Stimulated activated CD8-positive, alpha-beta memory T cell treated with anti-CD3 and anti-CD28 coated beads, Interleukin-4, amount 100 ng/mL, for 1 hour (primary cell): Measurements from ENCODE around the gene RBP2.
"Not testable (repeated sequence)": the region's sequence is repeated elsewhere in the genome, so short reads cannot be mapped to it uniquely, and the experiment has no call there.

Experiments
- DNase-seq, 2 donors: peaks; one replicate each; pipeline ENCODE4 v3.0.0-alpha.2; 2020; ENCODE audit warnings: low read depth in 2 of 2, low spot score in 1 of 2

Gene RBP2

GRCh38 chr3:139444446-139444845 is 31.9 kb downstream of the RBP2 start:
- no peak for DNase-seq

GRCh38 chr3:139443186-139443585 is 33.1 kb downstream of the RBP2 start:
- DNase-seq: no peak

GRCh38 chr3:139441656-139442055 is 34.7 kb downstream of the RBP2 start:
- DNase-seq: no peak

DNA sequence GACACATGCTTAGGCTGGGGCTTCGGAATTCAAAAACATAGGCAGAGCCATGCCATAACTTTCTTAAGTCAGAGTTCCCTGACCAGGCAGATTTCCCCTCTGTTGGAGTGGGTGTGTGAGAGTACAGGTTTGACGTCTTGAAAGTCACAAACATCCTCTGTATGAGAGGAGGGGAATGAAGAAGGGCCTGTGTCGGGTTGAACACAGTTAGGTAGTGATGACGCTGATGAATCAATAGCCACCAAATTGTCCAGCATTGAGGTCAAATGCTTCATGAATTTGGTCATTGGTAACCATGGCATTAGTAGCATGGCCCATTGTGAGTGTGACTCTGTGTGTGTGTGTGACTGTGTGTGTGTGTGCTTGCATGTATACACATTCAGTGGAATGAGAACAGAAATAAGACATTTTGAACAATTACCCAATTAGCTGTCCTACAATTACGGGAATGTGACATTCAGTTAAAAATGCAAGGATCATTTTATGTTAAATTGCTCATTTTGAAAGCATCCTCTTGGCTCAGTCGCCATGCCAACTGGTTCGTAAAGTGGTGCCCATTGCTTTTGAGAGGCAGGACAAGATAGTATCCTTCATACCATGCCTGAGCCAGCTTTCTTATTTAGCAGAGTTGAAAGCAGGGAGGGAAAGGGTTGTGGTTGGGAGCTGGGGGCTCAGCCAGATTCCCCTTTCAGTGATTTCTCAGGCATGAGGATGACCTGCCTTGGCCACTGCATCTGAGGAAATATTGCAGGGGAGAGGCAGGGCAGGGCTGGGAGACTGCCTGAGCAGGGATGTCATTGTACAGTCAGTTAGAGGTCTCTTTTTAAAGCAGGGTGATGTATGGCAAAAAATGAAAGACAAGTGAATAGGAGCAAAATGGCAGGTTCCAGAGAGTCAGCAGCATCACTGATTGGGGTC is 35.4 kb downstream of the RBP2 start:
- no peak for DNase-seq

GRCh38 chr3:139439278-139439677 is 37.0 kb downstream of the RBP2 start:
- no peak for DNase-seq

- DNase-seq: no peak
Measured at GRCh38 chr3:139434764-139435307, 41.5 kb downstream of the RBP2 start.

DNA sequence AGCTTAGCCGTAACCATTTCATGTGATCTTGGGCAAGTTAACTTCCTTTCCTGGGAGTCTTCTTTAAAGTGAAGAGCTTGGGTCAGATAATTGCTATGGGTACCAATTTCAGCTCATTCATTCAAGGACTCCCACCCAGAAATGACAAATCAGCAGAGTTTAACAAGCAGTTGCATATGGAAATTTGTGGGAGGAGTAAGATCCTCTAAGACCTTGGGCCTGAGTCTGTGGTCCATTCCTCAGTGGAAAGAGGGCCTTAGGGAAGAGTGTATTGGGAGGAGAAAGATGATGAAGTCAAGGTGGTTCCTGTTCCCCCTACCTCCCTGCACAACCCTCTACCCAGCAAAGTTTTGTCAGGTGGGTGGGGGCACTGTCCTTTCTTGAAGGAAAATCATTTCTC is 42.1 kb downstream of the RBP2 start:
- no peak for DNase-seq

DNA sequence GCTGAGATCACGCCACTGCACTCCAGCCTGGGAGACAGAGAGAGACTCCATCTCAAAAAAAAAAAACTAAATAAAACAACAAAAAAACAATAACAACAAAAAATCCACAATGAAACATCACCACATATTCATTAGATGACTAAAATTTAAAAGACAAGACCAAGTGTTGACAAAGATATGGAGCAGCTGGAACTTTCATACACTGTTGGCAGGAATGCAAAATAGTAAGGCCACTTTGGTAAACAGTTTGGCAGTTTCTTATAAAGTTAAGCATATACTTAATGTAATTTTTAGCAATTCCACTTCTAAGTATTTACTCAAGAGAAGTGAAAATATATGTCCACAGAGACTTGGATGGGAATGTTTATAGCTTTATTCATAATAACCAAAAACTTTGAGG is 43.2 kb downstream of the RBP2 start:
- DNase-seq: no peak

DNA sequence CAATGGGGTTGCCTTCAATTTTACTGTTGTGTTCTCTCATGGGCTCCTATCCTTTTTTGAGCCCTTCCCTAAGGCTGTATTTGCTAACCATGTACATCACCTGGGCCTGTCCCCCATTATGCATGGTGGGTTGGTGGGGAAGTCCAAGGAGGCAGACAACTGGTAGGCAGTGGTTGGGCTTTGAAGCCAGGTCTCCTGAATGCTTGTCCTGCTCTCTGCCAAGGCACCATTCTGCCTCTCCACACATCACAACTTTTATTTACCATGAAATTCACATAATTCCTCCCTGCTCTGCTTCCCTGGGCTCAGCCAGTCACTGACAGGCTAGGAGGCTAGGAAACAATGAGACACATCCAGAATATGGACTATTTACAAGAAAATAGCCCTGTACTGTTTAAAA is 45.8 kb downstream of the RBP2 start:
- DNase-seq: no peak

DNA sequence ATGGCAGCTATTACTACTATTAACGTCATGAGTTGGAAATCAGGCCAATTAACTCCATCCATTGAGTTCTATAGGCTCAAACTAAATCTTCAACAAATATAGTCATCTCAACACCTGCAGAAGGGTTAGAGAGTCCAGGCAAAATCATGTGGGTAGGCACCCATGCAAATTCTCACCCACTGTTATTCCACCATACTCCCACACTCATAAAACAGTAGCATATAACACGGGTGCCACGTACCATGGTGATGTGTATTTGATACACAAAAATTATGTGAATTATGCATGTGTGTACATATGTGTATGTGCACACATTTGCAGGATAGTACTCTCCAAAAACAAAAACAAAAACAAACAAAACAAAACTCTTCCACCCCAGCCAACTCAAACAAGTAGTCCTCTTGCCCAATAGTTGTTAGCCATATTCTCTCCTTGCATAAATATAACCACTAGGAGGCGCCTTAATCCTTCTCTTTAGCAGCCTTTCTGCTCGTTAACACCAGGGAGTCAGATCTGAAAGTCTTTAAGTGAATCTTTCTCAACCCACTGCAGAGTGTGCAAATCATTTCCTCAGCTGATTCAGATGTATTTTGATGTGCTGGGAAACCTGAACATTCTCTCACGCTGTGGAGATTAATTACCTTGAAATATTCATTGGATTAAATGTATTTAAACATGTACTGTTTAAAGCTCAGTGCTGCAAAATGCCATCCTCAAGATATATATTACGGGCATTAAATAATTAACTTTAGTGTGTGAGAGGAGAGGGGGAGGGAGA is 48.8 kb downstream of the RBP2 start:
- no peak for DNase-seq

DNA sequence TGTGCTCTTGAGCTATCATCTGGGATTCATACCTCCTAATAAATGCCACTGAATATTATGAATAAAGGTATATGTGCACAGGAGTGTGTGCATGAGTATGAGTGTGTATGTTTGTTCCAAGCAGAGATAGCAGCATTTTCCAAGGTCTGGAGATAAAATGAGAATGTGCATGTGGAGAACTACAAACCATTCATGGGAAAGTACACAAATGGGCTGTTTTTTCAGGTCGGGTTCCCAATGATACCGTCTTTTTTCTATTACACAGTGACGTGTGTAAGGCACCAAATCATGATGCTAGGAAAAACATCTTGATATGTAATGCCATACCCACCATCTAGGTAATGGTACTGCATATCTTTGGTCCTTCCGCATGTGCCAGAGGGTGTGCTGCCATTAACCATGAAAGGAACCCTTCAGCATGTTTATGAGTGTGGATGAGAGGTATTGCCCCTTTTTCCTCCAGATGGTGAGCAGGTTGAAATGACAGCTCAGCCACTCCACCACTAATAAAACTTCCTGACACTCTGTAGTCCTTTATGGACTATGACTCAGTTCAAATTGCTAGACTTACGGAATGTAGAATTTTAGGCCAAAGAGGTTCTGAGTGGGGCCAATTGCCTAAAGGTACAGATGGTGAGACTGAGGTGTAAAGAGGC is 50.4 kb downstream of the RBP2 start:
- DNase-seq: no peak

DNA sequence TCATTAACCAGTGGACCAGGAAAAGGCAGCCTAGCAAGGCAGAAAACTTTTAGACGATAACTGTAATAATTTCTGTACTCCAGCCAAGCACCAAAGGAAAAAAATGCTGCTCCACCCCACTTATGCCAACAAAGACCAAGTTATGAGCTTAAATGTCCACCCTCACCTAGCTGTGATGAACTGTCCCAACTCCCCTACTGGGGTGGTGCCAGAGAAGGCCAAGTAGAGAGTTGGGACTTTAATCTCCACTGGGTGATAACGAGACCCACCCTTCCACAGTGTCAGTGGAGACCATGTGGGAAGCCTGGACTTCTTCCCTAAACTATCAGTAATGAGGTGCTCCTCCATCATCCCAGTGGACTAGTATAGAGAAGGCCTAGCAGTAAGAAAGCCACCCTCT is 53.1 kb downstream of the RBP2 start:
- DNase-seq: no peak

GRCh38 chr3:139421460-139421859 is 54.9 kb downstream of the RBP2 start:
- no peak for DNase-seq

DNA sequence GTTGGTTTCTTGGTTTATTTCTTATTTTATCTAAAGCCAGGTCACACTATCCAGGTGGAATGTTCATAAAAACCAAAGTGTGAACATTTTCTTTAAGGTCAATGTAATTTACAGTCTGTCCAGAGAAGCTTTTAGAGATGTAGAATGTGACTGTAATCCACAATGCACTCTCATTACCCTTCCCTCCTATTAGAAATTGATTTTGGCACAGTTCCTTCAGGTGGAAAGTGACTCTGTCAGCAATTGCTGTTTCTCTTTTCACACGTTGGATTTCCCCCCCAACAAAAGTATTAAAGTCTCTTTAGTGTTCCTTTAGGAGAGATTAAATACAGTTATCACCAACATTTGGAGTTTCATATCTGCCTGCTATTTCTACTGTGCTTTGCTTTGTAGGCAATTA is 55.3 kb downstream of the RBP2 start:
- DNase-seq: no peak

GRCh38 chr3:139418144-139418543 is 58.2 kb downstream of the RBP2 start:
- no peak for DNase-seq

- DNase-seq: no peak
Measured at GRCh38 chr3:139416275-139416674, 60.0 kb downstream of the RBP2 start.

DNA sequence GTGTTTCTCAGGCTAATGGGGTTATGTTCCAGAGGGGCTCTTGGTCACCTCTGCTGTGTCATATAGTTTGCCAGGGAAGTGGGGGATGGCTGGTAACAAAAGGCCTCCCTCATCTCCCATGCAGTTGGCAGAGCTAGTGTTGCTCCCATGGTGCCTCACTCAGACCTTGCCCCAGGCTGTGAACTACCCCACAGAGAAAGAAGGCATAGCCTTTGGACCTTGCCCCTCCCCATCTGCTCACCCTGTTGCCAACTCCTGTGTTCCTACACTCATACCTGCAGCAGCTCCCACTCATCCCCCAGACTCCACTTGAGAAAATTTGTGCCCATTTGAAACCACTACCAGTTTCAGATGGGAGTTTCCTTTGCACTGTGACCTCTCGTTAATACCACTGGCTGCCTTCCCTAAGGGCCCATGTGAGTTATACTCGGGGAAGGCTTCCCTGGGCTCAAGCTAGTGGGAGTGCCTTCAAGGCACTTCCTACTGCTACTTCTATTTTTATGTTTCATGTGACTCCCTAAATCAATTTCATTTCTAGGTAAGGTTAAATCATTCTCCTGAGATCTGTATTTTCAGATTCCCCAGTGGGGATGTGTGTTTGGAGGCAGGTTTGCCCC is 61.6 kb downstream of the RBP2 start:
- DNase-seq: no peak

DNA sequence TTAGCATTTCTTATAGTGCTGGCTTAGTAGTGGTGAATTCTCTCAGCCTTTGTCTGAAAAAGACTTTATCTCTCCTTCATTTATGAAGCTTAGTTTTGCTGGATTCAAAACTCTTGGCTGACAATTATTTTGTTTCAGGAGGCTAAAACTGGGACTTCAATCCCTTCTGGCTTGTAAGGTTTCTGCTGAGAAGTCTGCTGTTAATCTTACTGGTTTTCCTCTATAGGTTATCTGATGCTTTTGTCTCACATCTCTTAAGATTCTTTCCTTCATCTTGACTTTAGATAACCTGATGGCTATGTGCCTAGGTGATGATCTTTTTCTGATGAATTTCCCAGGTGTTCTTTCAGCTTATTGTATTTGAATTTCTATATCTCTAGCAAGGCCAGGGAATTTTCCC is 63.4 kb downstream of the RBP2 start:
- DNase-seq: not testable (repeated sequence)
